Measurements from ENCODE around the gene ARHGEF25.
"Not testable (repeated sequence)": the region's sequence is repeated elsewhere in the genome, so short reads cannot be mapped to it uniquely, and the experiment has no call there.

Gene ARHGEF25

GRCh38 chr12:57636731-57637130 lies 25.5 kb downstream of the ARHGEF25 start:
- DNase-seq (ENCODE audit: low read depth in 3 of 3): not testable (repeated sequence)

GRCh38 chr12:57637364-57637763 lies 26.1 kb downstream of the ARHGEF25 start:
- no peak for DNase-seq (ENCODE audit: low read depth in 3 of 3)

GRCh38 chr12:57638096-57638495 lies 26.9 kb downstream of the ARHGEF25 start:
- DNase-seq (ENCODE audit: low read depth in 3 of 3): no peak

GRCh38 chr12:57640175-57641042 lies 29.2 kb downstream of the ARHGEF25 start:
- DNase-seq (ENCODE audit: low read depth in 3 of 3): no peak

- DNase-seq (ENCODE audit: low read depth in 3 of 3): no peak
Measured at GRCh38 chr12:57641699-57642442, 30.6 kb downstream of the ARHGEF25 start.

GRCh38 chr12:57645990-57646658 lies 34.9 kb downstream of the ARHGEF25 start:
- DNase-seq (ENCODE audit: low read depth in 3 of 3): not testable (repeated sequence)

GRCh38 chr12:57646659-57647049 lies 35.4 kb downstream of the ARHGEF25 start:
- not testable (repeated sequence) for DNase-seq (ENCODE audit: low read depth in 3 of 3)

GRCh38 chr12:57654042-57654441 lies 42.8 kb downstream of the ARHGEF25 start:
- no peak for DNase-seq (ENCODE audit: low read depth in 3 of 3)

GRCh38 chr12:57655541-57656240 lies 44.5 kb downstream of the ARHGEF25 start:
- no peak for DNase-seq (ENCODE audit: low read depth in 3 of 3)

- not testable (repeated sequence) for DNase-seq (ENCODE audit: low read depth in 3 of 3)
Measured at GRCh38 chr12:57656408-57656807, 45.2 kb downstream of the ARHGEF25 start.

- no peak for DNase-seq (ENCODE audit: low read depth in 3 of 3)
Measured at GRCh38 chr12:57657744-57658143, 46.5 kb downstream of the ARHGEF25 start.

- no peak for DNase-seq (ENCODE audit: low read depth in 3 of 3)
Measured at GRCh38 chr12:57658890-57659289, 47.7 kb downstream of the ARHGEF25 start.

- DNase-seq (ENCODE audit: low read depth in 3 of 3): no peak
Measured at GRCh38 chr12:57661376-57661775, 50.1 kb downstream of the ARHGEF25 start.

- DNase-seq (ENCODE audit: low read depth in 3 of 3): not testable (repeated sequence)
Measured at GRCh38 chr12:57665066-57665820, 54.0 kb downstream of the ARHGEF25 start.
